Activated CD8-positive, alpha-beta memory T cell treated with anti-CD3 and anti-CD28 coated beads, Interleukin-2, amount 50 U/mL, for 1 hour (primary cell): ENCODE measurements around the gene ZDHHC5.
"Not testable (repeated sequence)": the region's sequence is repeated elsewhere in the genome, so short reads cannot be mapped to it uniquely, and the experiment has no call there.

ENCODE experiments used
- DNase-seq: peaks from one replicate; pipeline ENCODE4 v3.0.0-alpha.2; 2020; ENCODE audit errors: extremely low read depth

The ZDHHC5 gene

GRCh38 chr11:57667117-57667735 lies 688 bp upstream of the ZDHHC5 start:
- peak; percentile 96 for DNase-seq

GRCh38 chr11:57668434-57668782 lies 494 bp downstream of the ZDHHC5 start:
- DNase-seq = no peak

GRCh38 chr11:57674251-57674650 lies 6.3 kb downstream of the ZDHHC5 start:
- DNase-seq = no peak

DNA sequence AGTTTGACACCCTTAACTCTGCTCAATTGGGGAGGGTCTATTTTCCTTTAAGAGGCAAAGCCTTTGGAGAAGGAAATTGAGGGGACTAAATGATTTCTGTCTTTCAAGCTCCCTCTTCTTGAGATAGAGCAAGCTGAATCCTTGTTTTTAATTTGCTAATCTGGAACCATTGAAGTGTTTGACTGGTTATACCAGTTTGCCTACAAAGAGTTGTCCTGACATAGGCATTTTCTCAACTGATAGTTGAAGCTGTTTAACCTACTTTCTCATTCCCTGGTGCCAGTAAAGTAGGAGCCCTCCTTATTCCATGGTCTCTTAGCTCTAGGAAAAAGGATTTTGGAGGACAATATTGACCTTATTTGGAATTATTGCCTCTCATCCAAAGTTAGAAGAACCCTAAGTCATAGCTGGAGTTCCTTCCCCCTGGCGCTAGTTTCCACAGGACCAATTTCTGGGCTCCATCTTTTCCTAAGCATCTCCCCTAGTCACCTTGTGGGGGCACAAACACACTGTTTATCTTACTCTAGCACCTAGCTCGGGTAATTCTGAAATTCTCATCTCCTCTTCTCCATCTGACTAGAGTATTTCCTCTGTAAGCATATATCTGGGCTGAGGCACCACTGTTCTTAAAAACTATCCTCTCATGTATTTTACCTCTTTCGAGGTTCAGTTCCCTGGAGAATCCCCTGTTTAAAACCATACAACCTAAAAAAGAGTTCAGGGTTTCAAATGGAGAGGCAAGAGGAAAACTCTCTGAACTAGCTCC lies 7.4 kb downstream of the ZDHHC5 start:
- no peak for DNase-seq

DNA sequence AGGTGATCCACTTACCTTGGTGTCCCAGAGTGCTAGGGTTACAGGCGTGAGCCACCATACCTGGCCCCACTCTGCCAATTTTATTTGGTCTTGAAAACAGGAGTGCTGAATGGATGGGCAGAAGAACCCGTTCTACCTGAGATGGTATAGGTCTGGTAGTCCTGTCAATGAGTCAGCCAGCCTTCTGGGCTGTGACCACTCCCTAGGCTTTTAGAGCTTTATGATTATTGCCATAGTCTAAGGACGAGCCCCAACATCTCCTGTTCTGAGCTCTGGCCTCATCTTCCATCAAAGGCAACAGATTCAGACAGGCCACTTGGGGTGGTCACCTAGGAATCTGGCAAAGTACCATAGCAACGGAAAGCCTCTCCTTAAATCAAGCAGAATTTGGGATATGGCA lies 11.5 kb downstream of the ZDHHC5 start:
- no peak for DNase-seq

GRCh38 chr11:57680552-57680874 lies 12.6 kb downstream of the ZDHHC5 start:
- DNase-seq = no peak

- DNase-seq = no peak
Measured at GRCh38 chr11:57681168-57681567, 13.3 kb downstream of the ZDHHC5 start.

GRCh38 chr11:57690474-57690873 lies 22.6 kb downstream of the ZDHHC5 start:
- not testable (repeated sequence) for DNase-seq

GRCh38 chr11:57698843-57699365 lies 31.0 kb downstream of the ZDHHC5 start:
- no peak for DNase-seq

DNA sequence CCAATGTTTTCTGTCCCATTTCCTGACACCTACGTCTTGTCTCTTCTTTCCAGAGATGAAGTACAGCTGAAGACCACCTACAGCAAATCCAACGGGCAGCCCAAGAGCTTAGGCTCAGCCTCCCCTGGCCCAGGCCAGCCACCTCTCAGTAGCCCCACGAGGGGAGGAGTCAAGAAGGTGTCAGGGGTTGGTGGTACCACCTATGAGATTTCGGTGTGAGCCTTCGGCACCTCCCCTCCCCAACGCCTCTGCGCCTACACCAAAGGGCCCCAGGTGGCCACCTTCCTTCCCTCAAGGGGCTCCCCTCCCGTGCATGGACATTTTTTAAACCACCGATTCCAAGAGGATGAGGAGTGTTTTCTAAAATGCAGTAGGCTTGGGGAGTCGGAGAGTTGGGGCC lies 31.9 kb downstream of the ZDHHC5 start:
- no peak for DNase-seq

GRCh38 chr11:57700425-57700824 lies 32.5 kb downstream of the ZDHHC5 start:
- DNase-seq = no peak

DNA sequence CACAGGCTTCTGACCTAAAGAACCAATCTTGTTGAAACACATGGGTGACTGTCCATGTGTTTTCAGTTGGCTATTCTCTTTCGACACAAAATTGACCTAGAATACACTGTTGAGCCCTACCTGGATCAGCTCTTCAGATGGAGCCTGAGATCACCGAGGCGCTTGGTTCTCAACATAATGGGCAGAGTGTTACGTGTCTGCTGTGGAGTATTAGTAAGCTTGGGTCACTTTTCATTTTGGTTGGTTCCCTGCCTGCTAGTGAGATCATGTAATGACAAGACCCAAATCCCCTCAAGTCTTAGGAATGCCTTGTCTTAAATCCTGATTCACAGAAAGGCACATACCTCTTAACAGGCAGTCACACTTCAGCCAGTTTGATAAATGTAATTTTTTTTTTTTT lies 35.4 kb downstream of the ZDHHC5 start:
- DNase-seq = no peak

DNA sequence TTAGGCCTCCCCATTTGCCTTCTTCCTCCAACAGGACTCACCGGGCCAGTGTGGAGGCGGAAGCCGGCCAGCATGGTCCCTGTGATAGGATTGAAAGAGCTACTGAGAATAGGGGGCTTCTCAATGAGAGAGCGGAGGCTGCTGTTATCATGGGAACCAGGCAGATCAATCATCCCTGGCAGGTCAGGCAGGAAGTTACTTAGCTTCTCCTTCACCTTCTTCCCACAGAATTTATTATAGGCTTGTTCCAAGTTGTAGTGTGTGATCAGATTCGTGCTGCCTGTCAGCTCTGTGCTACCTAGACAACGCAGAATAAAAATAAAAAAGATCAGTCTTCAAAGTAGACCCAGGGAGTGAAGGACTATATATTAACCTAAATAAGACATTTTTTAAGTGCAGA lies 37.0 kb downstream of the ZDHHC5 start:
- no peak for DNase-seq

DNA sequence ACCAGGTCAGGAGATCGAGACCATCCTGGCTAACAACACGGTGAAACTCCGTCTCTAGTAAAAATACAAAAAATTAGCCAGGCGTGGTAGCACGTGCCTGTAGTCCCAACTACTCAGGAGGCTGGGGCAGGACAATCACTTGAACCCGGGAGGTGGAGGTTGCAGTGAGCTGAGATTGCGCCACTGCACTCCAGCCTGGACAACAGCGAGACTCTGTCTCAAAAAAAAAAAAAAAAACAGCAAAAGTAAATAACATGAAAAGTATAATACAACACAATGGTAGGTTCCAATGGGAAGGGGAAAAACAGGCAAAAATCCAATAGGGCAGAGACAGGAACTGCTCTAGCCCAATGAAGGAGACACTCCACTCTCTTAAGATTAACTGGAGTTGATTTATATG lies 37.5 kb downstream of the ZDHHC5 start:
- not testable (repeated sequence) for DNase-seq

GRCh38 chr11:57709802-57710367 lies 42.0 kb downstream of the ZDHHC5 start:
- no peak for DNase-seq

DNA sequence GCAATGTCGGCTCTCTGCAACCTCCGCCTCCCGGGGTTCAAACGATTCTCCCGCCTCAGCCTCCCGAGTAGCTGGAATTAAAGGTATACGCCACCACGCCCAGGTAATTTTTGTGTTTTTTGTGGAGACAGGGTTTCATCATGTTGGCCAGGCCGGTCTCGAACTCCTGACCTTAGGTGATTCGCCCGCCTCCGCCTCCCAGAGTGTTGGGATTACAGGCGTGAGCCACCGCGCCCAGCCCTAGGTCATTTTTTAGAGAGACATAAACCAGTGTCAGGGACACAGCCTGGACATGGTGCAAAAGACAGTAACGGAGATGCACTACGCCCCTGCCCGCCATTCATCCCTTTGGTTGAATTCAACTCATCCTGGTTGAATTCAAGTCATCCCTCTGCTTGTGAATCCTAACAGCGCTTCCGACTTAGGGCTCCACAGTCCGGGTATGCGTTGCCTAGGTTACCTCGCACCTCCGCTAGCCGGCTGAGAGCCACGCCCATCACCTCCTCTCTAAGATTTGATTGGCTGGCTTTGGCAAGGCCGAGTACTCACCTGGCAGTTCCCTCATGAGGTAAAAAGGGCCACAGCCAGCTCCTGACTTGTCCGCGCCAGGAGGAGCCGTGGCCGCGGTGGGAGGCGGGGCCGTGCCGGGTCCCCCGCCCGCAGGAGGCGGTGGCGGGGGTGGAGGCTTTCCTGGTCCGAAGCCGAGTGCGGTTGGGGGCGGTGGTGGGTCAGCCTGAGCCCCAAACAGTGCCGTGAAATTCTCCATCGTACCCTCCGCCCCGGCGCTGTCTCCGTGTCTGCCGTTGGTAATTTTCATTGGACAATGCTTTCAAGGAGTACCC lies 43.7 kb downstream of the ZDHHC5 start, which contains the start of gene MED19:
MED19 (minus strand) TSS at position 802 of the 842 bp plus-strand sequence; CDS start at position 766, 36 bp downstream.
- peak; percentile 45 for DNase-seq

DNA sequence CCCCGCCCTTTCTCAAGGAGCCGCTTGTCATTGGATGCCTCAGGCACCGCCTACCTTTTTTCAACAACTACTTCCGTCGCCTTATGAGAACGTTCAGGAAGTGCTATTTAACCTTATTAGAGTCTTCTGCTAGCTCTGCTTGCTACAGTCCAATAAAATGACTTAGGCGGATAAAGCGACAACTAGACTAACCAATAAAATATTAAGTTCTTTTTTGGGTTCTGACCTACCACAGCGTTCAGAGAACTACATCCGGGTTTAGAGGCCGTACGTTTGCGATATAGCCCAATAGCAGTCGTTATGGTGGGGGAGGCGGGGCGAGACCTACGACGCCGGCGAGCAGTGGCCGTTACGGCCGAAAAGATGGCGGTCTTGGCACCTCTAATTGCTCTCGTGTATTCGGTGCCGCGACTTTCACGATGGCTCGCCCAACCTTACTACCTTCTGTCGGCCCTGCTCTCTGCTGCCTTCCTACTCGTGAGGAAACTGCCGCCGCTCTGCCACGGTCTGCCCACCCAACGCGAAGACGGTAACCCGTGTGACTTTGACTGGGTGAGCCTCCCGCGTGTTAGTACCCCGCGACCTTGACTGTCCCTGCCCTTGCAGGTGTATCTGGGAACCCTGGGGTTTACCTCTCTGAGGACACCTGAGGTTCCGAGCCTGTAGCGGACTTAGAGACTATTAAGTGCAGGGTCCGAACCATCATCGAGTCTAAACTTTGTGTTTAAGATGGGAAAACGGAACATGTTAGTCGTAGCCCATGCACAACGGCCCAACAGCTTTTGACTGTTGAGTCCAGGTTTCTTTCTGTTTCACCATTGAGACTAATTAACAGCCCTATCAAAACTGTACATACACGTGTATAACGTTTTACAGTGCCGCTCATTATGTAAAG lies 44.6 kb downstream of the ZDHHC5 start, which contains the start of gene TMX2:
TMX2 (plus strand) TSS at position 338 of the 895 bp plus-strand sequence; CDS start at position 364, 26 bp downstream.
- peak; percentile 79 for DNase-seq

- DNase-seq = no peak
Measured at GRCh38 chr11:57713835-57714234, 45.9 kb downstream of the ZDHHC5 start.

DNA sequence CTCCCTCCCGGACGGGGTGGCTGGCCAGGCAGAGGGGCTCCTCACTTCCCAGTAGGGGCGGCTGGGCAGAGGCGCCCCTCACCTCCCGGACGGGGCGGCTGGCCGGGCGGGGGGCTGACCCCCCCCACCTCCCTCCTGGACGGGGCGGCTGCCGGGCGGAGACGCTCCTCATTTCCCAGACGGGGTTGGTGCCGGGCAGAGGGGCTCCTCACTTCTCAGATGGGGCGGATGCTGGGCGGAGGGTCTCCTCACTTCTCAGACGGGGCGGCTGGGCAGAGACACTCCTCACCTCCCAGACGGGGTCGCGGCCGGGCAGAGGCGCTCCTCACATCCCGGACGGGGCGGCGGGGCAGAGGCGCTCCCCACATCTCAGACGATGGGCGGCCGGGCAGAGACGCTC lies 48.8 kb downstream of the ZDHHC5 start:
- DNase-seq = not testable (repeated sequence)

GRCh38 chr11:57727185-57727584 lies 59.3 kb downstream of the ZDHHC5 start:
- DNase-seq = no peak

- DNase-seq = no peak
Measured at GRCh38 chr11:57728829-57729228, 60.9 kb downstream of the ZDHHC5 start.
